Right forelimb (tissue), 1 donor: ENCODE results near the gene LRBA.
A peak's percentile ranks its signal among the peaks of the same experiment; 100 is the strongest.
"Not testable (repeated sequence)": the region's sequence is repeated elsewhere in the genome, so short reads cannot be mapped to it uniquely, and the experiment has no call there.

Source experiments
- DNase-seq: peaks from one replicate; pipeline ENCODE4 v3.0.0-alpha.2; 2018

The LRBA gene

DNA sequence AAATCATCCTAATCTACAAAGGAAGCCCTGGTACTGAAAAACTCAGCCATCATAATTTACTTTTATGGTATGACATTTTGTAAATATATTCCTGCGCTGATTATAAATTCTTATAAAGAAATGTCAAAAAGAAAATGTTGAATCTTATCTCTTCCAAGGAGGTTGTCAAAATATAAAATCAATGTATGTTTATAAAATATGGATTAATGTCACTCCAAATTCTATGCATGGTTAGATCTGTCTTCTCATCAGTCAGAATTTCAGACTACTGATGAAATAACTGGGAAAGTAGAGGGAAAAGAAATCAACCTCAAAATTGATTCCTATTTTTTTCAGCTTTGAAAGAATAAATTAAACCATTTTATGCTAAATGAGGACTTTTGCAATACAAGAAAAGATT is 553.1 kb downstream of the LRBA start:
- no peak for DNase-seq

DNA sequence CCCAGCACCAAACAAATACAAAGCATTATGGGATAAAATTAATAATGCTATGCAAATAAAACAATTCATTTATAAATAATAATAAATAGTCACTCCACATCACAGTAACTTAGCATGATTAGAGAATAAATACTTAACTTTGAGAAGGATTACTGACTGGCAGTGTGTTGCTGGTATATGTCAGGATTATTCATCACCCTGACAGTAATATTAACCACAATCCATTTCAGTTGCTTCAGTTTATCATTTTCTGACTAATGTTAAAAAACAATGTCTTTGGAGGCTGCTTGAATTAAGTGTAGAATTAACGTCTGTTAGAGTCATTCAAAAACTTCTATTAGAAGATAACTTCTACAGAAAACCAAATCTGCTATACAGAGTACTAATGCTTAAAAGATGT is 557.3 kb downstream of the LRBA start:
- no peak for DNase-seq

DNA sequence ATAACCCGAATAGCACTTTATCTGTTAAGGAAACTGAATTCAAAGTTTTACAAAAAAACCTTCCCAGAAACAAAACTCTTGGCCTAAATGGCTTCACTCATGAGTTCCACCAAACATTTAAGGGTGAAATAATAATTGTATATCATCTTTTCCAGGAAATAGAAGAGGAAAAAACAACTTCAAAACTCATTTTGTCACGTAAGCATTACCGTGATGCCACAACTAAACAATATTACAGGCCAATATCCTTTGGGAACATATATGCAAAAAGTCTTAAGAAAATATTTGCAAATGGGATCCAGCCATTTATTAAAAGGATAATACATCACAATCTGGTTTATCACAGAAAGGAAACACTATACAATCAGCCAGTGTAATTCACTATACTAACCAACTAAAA is 563.2 kb downstream of the LRBA start:
- DNase-seq: no peak

DNA sequence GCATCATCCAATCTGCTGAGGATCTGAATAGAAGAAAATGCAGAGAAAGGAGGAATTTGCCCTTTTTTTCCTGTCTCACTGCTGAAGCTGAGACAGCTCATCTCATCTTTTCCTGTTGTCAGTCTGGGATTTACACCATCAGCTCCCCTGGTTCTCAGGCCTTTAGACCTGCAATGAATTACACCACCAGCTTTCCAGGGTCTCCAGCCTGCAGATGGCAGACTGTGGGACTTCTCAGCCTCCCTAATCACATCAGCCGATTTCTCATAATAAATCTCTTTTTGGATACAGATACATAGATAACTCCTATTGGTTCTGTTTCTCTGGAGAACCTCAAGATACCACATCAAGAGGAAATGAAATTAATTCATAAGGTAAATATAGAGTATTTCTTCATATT is 567.7 kb downstream of the LRBA start:
- no peak for DNase-seq

DNA sequence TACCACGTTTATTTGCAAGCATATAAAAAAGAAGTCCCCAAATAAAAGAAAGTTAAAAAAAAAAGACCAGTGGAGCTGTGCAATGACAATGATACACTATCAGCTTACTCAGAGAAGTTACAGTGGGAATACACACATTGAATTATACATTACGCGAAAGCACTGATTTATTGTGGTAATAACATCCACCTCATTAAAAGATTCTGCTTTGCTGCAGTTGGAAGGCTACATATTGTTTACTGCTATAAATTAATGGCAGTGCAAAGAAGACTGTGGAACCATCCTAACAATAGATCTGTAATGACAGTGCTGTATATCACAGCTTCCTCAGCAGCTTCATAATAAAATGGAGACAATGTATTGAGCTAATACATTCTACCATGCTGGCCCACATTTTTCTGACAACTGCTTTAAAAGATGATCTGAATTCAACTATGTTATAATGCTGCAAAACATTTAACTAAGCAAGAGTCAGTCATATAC is 575.6 kb downstream of the LRBA start:
- no peak for DNase-seq

DNA sequence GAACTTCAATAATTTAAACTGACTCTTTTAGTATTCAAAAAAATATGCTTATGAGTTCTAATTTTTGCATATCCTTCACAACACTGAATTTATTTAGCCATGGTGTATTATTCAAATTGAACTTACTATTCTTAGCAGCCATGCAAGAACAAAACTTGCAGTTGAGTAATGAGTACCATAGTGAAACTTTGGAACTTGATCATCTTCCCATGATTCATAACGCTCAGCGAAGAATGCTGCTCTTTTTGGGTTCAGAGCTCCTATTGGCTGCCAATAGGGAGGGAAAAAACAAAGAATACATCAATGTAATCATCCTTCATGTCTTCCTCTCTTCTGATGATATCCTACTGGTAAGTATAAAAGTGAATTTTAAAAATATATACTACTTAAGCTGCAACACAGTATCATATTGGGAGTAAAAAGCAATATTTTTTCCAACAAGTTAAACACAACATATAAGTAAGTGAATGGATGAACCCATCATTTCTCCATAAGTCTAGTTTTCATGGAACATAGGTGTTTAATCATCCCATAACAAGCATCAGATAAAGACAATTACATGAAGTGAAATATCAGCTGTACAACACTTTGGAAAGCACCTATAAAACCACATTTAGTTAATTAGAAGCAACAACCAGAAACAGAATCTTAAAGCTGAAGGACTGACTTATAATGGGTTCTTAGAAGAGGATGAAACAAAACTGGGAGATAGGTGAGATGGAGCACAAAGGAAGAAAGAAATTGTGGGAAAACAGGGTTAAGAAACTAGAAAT is 578.3 kb downstream of the LRBA start:
- DNase-seq: no peak

DNA sequence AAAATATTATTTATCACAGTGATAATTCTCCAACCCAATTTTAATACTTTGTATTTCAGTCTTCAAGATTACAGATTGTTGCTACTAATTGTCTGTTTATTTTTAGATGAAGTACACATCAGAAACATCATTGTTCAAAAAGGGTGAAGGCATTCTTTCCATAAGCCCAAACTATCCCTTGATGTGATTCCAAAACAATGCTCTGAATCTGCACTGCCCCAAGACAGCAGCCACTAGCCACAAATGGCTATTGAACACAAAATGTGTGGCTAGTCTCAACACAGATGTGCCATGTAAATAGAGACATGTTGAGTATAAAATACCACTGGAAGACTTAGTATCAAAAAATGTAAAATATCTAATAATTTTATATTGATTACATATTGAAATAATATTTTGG is 583.9 kb downstream of the LRBA start:
- no peak for DNase-seq

DNA sequence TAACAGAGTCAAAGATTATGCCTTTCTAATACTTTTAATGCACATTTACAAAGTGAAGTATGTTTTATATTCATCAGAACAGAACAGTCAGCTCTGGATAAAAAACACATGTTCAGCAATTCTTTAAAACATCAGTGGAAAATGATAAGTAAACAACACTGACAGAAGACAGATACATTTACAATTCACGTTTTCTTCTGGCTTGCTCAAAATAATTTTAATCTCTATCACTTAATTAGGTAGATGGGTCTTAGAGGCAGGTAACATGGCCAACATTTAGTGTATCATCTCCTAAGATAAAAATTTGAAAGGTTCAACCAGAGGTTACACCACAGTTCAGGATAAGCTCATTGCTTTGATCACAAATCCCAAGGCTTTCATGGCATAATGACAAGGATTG is 589.9 kb downstream of the LRBA start:
- DNase-seq: no peak

DNA sequence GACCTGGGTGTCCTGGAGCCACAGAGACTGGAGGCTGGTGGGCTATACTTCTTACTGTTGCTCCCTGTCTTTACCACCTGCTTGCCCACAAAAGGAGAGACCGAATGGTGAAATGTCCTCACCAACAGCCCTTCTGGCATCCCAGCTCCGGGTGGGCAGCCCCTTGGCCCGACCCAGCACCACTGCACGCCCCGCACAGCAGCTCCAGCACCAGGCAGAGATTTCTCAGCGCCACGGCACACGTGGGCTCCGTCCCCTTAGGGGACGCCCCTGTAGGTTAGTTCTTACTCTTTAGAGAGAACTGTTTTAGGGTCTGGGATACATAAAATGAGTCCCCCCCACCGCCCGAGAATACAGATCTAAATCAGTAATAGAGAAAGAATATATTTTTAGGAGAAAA is 591.6 kb downstream of the LRBA start:
- no peak for DNase-seq

DNA sequence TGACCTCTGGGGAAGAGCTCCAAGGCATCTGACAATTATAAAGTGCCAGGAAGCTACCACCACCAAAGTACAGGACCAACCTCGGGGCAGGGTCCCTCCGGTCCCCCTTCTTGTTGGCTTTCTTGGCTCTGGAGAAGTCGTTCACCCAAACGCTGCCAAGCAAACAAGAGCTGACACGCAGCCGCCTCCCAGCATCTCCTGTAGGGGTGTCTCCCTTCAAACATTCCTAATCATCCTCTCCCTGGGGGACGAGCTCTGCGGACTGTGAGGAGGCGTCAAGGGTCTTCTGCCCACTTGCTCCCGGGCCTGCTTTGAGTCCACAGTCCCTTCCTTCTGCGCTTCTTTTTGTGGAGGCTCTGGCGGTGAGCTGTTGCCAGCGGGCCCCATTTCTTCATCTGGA is 592.0 kb downstream of the LRBA start:
- DNase-seq: no peak

DNA sequence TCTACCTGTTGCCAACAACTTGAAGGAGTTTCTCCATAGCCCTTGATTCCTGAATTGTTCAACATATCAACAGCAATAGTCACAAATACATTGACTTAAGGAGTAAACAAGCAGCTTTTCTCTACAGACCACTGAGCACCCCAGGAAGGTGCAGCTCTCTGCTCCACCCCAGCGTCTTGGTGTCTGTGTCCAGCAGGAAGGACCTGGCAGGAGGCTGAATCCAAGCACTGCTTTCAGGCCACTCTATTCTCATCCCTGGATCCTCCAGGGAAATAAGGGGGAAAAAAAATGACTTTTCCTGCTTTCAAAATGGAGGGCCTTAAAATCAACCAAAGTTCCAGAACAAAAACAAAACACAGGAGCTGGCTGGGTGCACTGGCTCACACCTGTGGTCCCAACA is 593.5 kb downstream of the LRBA start:
- no peak for DNase-seq

DNA sequence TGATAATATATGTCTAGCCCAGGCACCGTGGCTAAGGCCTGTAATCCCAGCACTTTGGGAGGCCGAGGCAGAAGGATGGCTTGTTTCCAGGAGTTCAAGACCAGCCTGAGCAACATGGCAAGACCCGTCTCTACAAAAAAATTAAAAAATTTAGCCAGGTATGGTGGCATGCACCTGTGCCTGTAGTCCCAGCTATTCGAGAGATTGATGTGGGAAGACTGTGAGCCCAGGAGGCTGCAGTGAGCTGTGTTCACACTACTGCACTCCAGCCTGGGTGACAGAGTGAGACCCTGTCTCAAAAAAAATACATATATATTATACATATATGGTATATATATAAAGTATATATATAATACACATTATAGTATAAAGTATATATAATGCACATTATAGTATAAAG is 595.1 kb downstream of the LRBA start:
- no peak for DNase-seq

DNA sequence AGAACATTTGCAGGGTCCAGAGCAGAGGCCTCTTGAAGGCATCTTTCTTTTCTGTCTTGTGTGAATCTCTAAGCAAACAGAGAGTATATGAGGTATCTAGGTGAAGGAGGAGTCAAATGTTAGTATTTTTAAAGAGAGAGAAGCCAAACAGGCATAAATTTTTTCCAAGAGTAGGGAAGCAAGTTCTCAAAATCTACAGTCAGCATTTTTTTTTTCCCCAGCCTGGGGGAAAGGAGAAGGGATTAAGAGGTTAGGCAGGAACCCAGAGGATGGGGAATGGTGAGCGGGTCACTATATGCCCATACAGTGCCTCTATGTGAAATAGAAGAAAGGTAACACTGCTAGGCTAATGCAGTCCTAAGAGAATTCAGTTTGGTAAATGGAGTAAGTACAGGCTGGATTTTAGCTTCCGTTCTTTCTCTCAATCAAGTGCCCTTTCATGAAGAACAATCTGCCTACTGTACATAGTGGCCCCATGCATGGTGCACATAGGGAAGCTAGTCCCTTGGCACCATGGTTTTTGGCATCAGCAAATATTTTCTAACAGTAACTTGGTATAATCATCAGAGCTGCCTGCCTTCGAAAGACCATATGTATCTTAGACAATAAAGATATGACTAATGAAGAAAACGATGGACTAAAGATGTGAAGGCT is 596.2 kb downstream of the LRBA start:
- no peak for DNase-seq

DNA sequence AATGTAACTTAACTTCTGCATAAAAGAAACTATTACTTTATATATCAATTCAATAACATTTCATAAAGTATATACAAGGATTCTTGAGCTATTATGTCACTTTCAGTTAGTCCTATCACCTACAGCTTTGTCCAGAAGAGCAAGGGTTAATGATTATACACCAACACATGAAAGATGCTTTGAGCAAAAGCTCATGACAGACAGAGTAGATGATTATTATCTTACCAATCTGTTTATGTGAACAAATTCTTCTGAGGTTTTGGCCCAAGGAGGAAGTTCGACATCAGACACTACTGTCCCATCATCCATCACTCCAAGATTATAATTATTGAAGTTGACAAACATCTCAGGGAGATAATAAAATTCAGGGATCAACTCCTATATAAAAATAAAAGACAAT is 599.9 kb downstream of the LRBA start:
- no peak for DNase-seq

DNA sequence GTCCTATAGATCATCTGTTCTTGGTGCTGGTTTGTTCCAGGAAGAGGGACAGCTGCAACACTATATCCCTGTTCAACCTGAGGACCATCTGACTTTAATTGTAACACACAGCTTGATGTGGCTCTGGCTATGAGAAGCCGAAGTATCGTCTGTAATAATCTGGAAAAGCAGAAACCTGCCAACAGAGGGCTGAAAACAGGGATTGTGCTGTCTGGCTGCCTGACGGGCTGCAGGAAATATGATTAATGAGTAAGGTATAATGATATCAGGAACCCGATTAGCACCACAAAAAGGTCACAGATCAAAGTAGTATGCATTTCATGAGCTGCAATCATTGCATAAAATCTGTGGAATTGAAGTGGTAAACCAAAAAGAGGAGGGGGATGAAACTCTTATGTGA is 603.6 kb downstream of the LRBA start:
- DNase-seq: no peak

DNA sequence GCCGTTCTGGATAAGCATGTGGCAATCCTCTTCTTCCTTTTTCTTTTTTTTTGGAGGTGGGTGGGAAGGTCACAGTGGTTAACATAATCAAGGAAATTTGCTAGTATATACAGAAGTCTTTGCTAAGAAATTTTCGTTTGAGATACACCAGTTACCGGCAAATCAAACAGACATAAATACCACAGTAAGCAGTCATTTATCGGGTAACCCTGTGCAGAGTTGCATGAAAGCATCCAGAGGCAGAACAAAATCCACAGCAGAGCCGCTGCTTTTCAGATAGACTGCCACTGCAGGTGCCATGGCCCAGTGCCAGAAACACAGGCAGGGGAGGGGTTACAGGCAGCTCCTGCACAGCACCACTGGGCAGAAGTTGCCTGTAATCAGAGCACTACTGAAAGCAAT is 612.2 kb downstream of the LRBA start:
- DNase-seq: peak; percentile 50

DNA sequence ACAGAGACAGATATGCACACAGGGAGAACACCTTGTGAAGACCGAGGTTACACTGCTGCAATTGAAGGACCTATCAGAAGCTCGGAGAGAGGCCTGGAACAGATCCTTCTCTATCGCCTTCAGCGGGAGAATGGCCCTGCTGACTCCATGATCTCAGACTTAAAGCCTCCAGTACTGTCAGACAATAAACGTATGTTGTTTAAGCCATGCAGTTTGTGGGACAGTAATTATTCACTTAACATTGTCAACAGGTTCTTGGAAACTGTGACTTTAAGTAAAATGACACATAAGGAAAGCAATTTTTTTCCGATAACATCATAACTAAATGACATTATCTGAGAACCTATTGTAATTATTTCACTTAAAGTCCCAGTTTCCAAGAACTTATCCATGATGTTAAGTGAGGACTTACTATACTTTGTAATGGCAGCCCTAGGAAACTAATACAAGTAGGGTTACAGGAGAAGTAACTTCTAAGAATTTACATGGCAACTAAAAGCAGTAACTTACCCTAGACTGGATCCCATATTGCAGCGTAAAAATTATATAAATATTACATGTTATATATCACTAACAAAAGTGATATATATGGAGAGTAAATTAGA is 613.9 kb downstream of the LRBA start:
- no peak for DNase-seq

DNA sequence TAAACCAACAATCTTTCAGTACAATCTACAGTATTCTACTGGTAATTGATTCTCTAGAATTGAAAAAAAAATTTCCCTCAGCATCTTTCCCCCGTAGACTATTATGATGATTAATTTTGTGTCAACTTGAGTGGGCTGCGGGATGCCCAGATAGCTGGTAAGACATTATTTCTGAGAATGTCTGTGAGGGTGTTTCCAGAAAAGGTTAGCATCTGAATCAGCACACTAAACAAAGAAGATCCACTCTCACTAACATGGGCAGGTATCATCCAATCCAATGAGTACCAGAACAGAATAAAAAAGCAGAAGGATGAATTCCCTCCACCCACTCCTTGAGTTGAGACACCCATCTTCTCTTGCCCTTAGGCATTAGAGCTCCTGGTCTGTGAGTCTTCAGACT is 619.2 kb downstream of the LRBA start:
- DNase-seq: no peak

DNA sequence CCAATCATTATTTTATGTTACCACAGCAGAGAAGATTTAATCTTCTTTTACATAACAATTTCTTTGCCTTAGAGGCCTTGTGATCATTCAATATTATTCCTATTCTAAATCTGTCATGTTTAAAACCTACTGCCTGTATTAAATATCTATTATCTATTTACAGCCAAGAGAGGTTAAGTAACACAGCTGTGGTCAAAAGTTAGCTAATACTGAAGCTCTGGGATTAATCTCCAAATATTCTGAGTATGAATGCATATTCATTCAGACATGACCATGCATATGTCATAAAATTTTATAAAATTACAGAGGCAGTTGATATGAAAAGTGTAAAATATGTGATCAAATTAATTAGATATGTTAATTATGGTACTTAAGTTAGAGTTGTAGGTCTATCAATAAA is 621.0 kb downstream of the LRBA start:
- DNase-seq: no peak

DNA sequence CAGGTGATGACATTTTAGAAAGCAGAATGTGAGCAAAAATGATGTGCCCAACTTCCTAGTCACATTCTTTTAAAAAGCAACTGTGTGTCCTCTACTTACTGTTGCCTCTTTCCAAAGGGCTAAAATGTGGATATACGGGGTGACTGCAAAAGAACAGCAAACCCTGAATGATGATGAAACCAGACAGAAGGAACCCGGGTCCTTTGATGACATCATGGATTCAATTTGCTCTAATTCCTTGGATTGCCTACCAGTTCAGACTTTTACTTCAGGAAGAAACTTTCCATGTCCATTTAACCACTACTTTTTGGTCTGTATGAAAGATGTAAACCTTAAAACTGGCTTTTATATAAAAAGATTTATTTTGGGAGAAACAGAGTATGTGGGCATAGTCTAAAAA is 624.0 kb downstream of the LRBA start:
- DNase-seq: no peak

DNA sequence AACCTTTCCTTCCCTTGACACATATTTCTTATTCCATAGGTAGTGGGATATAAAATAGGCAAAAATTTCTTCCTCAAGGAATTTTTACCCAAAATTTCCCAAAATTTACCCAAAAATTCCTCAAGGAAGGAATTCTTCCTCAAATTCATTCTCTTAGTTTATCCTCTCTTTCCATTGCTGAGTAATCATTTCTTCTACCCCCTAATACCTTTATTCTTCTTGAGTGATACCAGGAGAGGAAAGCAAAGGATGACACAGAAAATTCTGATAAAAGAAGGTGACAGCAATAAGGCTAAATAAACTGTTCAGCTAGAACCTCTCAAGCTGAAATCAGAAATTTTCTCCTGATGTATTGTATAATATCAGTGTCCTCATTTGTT is 624.6 kb downstream of the LRBA start:
- DNase-seq: no peak

DNA sequence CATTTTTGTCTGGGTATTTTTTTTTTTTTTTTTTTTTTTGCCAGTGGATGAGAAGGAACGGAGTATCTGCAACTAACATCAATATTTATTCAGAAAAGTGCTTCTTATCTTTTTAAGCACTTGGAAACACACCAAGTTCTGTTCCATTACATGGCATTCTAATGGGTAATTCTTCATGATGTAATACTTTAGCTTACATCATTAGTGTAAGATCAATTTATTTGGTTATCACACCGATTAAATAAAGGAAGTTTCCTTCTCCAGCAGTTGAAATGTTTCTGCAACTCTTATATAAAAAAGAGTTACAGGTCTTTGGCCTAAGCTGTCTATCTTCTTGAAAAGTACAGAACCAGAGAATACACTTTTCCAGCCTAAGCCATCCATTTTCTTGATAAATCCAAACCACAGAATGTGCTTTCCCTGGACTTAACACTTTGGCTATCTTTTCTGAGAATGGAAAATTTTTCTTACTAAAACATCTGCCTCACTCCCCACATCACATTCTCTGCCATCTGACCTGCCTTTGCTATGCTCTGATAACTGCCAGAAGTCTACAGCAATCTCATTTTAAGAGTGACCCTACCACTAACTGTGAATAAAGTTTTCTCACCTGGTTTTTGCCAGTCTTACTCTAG is 625.1 kb downstream of the LRBA start:
- no peak for DNase-seq

DNA sequence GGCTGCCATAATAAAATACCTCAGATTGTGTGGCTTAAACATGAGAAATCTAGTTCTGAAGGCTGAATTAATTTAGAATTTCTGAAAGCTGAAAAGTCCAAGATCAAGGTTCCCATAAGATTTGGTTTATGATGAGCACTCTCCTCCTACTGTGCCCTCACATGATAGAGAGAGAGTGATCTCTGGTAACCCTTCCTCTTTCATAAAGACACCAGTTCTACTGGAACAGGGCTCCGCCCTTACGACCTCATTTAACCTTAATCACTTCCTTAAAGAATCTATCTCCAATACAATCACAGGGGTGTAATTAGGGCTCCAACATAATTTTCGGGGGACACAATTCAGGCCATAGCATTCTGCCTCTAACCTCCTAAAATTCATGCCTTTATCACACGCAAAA is 627.1 kb downstream of the LRBA start:
- no peak for DNase-seq

DNA sequence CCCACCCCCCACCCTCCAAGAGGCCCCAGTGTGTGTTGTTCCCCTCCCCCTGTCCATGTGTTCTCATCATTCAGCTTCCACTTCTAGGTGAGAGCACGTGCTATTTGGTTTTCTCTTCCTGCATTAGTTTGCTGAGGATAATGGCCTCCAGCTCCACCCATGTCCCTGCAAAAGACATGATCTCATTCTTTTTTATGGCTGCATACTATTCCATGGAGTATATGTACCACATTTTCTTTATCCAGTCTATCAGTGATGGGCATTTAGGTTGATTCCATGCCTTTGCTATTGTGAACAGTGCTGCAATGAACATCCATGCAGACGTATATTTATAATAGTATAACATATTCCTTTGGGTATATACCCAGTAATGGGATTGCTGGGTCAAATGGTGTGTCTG is 628.7 kb downstream of the LRBA start:
- not testable (repeated sequence) for DNase-seq
